GM12891 (cell line): ENCODE measurements around the gene MBD6.

Source experiments
- PAX5 ChIP-seq: IDR thresholded peaks from 2 replicates; pipeline ENCODE4 v1.6.1; 2011; ENCODE audit warnings: low read length, moderate library complexity, mild to moderate bottlenecking; ENCODE audit not compliant: insufficient read depth, severe bottlenecking
- POLR2A ChIP-seq: IDR thresholded peaks from 2 replicates; pipeline ENCODE4 v1.6.1; 2011; ENCODE audit warnings: low read depth, low read length, control low read depth
- POLR2AphosphoS5 ChIP-seq: IDR thresholded peaks from 2 replicates; pipeline ENCODE4 v1.6.1; 2011; ENCODE audit warnings: low read depth, low read length, control low read depth
- TAF1 ChIP-seq: IDR thresholded peaks from 2 replicates; pipeline ENCODE4 v1.6.1; 2011; ENCODE audit warnings: low read depth, low read length, control low read depth

DNA sequence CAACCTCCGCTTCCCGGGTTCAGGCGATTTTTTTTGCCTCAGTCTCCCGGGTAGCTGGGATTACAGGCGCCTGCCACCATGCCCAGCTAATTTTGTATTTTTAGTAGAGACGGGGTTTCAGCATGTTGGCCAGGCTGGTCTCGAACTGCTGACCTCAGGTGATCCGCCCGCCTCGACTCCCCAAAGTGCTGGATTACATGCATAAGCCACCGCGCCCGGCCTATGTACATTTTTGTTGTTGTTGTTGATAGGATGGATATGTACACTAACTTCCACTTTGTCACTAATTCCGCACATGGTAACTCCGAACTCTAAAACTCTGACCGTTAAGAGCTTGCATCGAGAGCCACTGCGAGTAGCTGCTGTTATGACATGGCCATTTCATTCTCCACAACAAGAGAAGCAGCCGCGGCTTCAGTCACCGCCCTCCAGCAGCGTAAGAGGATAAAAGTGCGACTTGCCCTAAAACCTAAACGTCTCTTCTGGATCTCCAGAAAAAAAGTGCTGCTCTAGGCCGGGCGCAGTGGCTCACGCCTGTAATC is 35.5 kb upstream of the MBD6 start:
- TF ChIP-seq POLR2A (no peak), TAF1 (no peak), POLR2AphosphoS5 (no peak), PAX5 (no peak)
